IMR-90 (cell line): ENCODE results near the gene FKBP6.

Experiments used
- MAFK ChIP-seq: IDR thresholded peaks from 2 replicates; pipeline ENCODE4 v1.6.1; 2012; ENCODE audit warnings: low read depth, low read length, improper control_type of control experiment
- MXI1 ChIP-seq: IDR thresholded peaks from 2 replicates; pipeline ENCODE4 v1.6.1; 2012; ENCODE audit warnings: low read depth, mild to moderate bottlenecking, low read length, moderate library complexity, borderline replicate concordance
- POLR2A ChIP-seq: IDR thresholded peaks from 2 replicates; pipeline ENCODE4 v1.6.1; 2012; ENCODE audit warnings: mild to moderate bottlenecking, low read depth, low read length
- RAD21 ChIP-seq: IDR thresholded peaks from 2 replicates; pipeline ENCODE4 v1.6.1; 2012; ENCODE audit warnings: low read length, improper control_type of control experiment
- RFX5 ChIP-seq: IDR thresholded peaks from 2 replicates; pipeline ENCODE4 v1.8.0; 2012; ENCODE audit warnings: low read depth, mild to moderate bottlenecking, low read length, moderate library complexity
- SMC3 ChIP-seq: fragments of 150-350 bp; IDR thresholded peaks from 2 replicates; pipeline ENCODE4 v1.6.1; 2016; ENCODE audit warnings: low read depth, mild to moderate bottlenecking, antibody characterized with exemption, low read length, moderate library complexity
- TF ChIP-seq, protein P1 (sequence below): conservative IDR thresholded peaks from 2 replicates; pipeline ENCODE4 v1.5.1; 2012; ENCODE audit warnings: mild to moderate bottlenecking, low read depth, low read length, improper control_type of control experiment
- TF ChIP-seq, protein P2 (sequence below): fragments of 150-350 bp; IDR thresholded peaks from 2 replicates; pipeline ENCODE4 v1.6.1; 2017; ENCODE audit warnings: mild to moderate bottlenecking, antibody characterized with exemption, low read length, low read depth
- TF ChIP-seq, protein P3 (sequence below): fragments of 150-350 bp; IDR thresholded peaks from 2 replicates; pipeline ENCODE4 v1.6.1; 2016; ENCODE audit warnings: low read depth, mild to moderate bottlenecking, low read length, moderate library complexity, borderline replicate concordance

DNA sequence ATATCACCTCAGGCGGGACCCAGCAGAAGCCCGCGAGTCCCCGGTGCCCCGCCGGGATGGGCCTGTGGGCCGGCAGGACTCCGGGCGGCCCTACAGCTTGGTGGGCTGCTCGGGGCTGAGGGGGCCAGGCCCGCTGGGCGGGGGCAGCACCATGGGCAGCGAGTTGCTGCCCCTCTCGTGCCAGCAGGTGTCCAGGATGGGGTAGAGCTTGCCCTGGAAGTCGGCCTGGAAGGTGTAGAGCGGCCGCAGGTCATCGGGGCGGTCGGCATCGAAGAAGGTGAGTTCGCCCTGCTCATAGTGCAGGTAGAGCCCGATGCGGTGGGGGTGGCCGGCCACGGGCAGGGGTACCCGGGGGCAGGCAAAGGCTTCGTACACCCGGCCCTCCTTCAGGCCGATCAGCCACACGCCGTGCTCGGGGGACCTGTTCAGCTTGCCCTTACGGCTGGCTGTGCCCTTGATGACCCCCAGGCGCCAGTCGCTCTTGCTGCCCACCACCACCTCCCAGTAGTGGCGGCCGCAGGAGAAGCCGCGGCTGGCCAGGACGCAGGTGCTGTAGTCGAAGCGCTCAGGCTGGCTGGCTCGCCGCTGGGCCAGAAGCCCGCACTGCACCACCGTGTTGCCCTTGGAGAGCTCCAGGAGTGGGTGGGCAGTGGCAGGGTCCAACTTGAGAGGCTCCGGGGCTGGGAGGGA, 15.0 kb upstream of the FKBP6 start:
- TF ChIP-seq RFX5, result no peak
- no peak for TF ChIP-seq POLR2A
- TF ChIP-seq, protein P1, sequence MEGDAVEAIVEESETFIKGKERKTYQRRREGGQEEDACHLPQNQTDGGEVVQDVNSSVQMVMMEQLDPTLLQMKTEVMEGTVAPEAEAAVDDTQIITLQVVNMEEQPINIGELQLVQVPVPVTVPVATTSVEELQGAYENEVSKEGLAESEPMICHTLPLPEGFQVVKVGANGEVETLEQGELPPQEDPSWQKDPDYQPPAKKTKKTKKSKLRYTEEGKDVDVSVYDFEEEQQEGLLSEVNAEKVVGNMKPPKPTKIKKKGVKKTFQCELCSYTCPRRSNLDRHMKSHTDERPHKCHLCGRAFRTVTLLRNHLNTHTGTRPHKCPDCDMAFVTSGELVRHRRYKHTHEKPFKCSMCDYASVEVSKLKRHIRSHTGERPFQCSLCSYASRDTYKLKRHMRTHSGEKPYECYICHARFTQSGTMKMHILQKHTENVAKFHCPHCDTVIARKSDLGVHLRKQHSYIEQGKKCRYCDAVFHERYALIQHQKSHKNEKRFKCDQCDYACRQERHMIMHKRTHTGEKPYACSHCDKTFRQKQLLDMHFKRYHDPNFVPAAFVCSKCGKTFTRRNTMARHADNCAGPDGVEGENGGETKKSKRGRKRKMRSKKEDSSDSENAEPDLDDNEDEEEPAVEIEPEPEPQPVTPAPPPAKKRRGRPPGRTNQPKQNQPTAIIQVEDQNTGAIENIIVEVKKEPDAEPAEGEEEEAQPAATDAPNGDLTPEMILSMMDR, result no peak
- TF ChIP-seq RAD21, result no peak
- TF ChIP-seq, protein P2, sequence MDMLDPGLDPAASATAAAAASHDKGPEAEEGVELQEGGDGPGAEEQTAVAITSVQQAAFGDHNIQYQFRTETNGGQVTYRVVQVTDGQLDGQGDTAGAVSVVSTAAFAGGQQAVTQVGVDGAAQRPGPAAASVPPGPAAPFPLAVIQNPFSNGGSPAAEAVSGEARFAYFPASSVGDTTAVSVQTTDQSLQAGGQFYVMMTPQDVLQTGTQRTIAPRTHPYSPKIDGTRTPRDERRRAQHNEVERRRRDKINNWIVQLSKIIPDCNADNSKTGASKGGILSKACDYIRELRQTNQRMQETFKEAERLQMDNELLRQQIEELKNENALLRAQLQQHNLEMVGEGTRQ, result no peak
- TF ChIP-seq, protein P3, sequence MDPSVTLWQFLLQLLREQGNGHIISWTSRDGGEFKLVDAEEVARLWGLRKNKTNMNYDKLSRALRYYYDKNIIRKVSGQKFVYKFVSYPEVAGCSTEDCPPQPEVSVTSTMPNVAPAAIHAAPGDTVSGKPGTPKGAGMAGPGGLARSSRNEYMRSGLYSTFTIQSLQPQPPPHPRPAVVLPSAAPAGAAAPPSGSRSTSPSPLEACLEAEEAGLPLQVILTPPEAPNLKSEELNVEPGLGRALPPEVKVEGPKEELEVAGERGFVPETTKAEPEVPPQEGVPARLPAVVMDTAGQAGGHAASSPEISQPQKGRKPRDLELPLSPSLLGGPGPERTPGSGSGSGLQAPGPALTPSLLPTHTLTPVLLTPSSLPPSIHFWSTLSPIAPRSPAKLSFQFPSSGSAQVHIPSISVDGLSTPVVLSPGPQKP, result no peak
- no peak for TF ChIP-seq SMC3
- no peak for TF ChIP-seq MXI1
- TF ChIP-seq MAFK, result no peak
